ENCODE data around the gene VSTM5. TPM values are rescaled to one million over a fixed set of nuclear protein-coding genes. Genes with fewer than 3 reads are reported as not detected.
"Not testable (repeated sequence)": the region's sequence is repeated elsewhere in the genome, so short reads cannot be mapped to it uniquely, and the experiment has no call there.

Gene VSTM5
- total and polyA plus RNA-seq, 2 donors (not counting 3 experiments of a cell fraction or from before 2014, with no cell fraction given): 0.03 TPM; not detected in 1

GRCh38 chr11:93775289-93775688, 75.1 kb downstream of the VSTM5 start:
- H2AFZ ChIP-seq (ENCODE audit: low read depth, low read length): no peak overlapping the region
- H3K9me1 ChIP-seq (replicated peaks; ENCODE audit: control insufficient read depth, extremely low read depth, insufficient read depth, low read length): no peaks in the 10 kb centered on the region
- H3K4me2 ChIP-seq (ENCODE audit: insufficient read depth, low read length): no peak overlapping the region
- no peaks in the 10 kb centered on the region for H3K9me3 ChIP-seq (replicated peaks; ENCODE audit: control insufficient read depth, insufficient read depth, low read length)
- DNase-seq (ENCODE audit: low read depth, low spot score) (peak; percentile 26), FAIRE-seq (peak; percentile 77)
- H3K27ac ChIP-seq (ENCODE audit: insufficient read depth, low read depth, low read length): no peak overlapping the region
- no peak overlapping the region for H3K9ac ChIP-seq (replicated peaks; ENCODE audit: extremely low read depth, insufficient read depth, low read length)
- CTCF ChIA-PET: no interaction called here
- H3K36me3 ChIP-seq (ENCODE audit: control insufficient read depth in 2 of 2, extremely low read depth in 1 of 2, insufficient read depth in 2 of 2, low read length in 2 of 2): no peaks in the 10 kb centered on the region
- no peaks in the 10 kb centered on the region for H4K20me1 ChIP-seq (replicated peaks; ENCODE audit: control insufficient read depth, extremely low read depth, insufficient read depth, low read length)
- H3K27me3 ChIP-seq (ENCODE audit: control insufficient read depth in 2 of 2, insufficient read depth in 2 of 2, low read length in 2 of 2): no peaks in the 10 kb centered on the region
- BruUV-seq (replicated peaks): no TSS peak
- no peak overlapping the region for H3K4me3 ChIP-seq (replicated peaks in 1 of 3; ENCODE audit: insufficient read depth in 1 of 3, low read depth in 1 of 3, low read length in 3 of 3)
- dilution Hi-C loops (cut with MboI; ENCODE audit: extremely low pct_ligation_motif_present, low sequenced_read_pairs): no loop called here
- TF ChIP-seq MYC (IDR thresholded peaks at IDR 0.05; ENCODE audit: low read depth, low read length): no peak
- no peak for TF ChIP-seq POLR2A (IDR thresholded peaks at IDR 0.05; ENCODE audit: low read depth, low read length)
- TF ChIP-seq MAX (IDR thresholded peaks at IDR 0.05; ENCODE audit: insufficient read depth, insufficient read length): no peak
- no peak for TF ChIP-seq EZH2 (IDR thresholded peaks at IDR 0.05; ENCODE audit: borderline replicate concordance, low read depth, low read length, severe bottlenecking)
- no peak for TF ChIP-seq JUN (IDR thresholded peaks at IDR 0.05; ENCODE audit: borderline replicate concordance, insufficient read depth, insufficient read length, low read depth)
- peak; percentile 19 for TF ChIP-seq FOS (IDR thresholded peaks at IDR 0.05; ENCODE audit: borderline replicate concordance, insufficient read depth, low read length)
- TF ChIP-seq CTCF (IDR thresholded peaks at IDR 0.05; ENCODE audit: extremely low read depth in 1 of 2, insufficient read depth in 1 of 2, low read depth in 1 of 2, low read length in 2 of 2): peak; percentile 26 to 33
- no peak for TF ChIP-seq POLR2AphosphoS5 (IDR thresholded peaks at IDR 0.05; ENCODE audit: insufficient read depth, low read depth, low read length)
- TF ChIP-seq GATA2 (IDR thresholded peaks at IDR 0.05; ENCODE audit: insufficient read depth, insufficient read length, low read depth, low read length): no peak
- intact Hi-C loops (cut with micrococcal nuclease): no loop called here
- H3K4me1 ChIP-seq (ENCODE audit: control insufficient read depth, extremely low read depth, insufficient read depth, low read length): no peaks in the 10 kb centered on the region
- POLR2A ChIA-PET: no interaction called here
- no peaks in the 10 kb centered on the region for H3K79me2 ChIP-seq (ENCODE audit: control insufficient read depth, insufficient read depth, low read length)

GRCh38 chr11:93774560-93774959, 75.9 kb downstream of the VSTM5 start:
- FAIRE-seq; POLR2A ChIA-PET; DNase-seq (ENCODE audit: low read depth, low spot score); H3K27ac ChIP-seq (ENCODE audit: insufficient read depth, low read depth, low read length); H3K79me2 ChIP-seq (ENCODE audit: control insufficient read depth, insufficient read depth, low read length); H3K27me3 ChIP-seq (ENCODE audit: control insufficient read depth in 2 of 2, insufficient read depth in 2 of 2, low read length in 2 of 2); BruUV-seq (replicated peaks); intact Hi-C loops (cut with micrococcal nuclease); H3K4me2 ChIP-seq (ENCODE audit: insufficient read depth, low read length); H4K20me1 ChIP-seq (replicated peaks; ENCODE audit: control insufficient read depth, extremely low read depth, insufficient read depth, low read length); H3K4me3 ChIP-seq (replicated peaks in 1 of 3; ENCODE audit: insufficient read depth in 1 of 3, low read depth in 1 of 3, low read length in 3 of 3); H2AFZ ChIP-seq (ENCODE audit: low read depth, low read length); H3K9me1 ChIP-seq (replicated peaks; ENCODE audit: control insufficient read depth, extremely low read depth, insufficient read depth, low read length); H3K4me1 ChIP-seq (ENCODE audit: control insufficient read depth, extremely low read depth, insufficient read depth, low read length); H3K9me3 ChIP-seq (replicated peaks; ENCODE audit: control insufficient read depth, insufficient read depth, low read length); H3K36me3 ChIP-seq (ENCODE audit: control insufficient read depth in 2 of 2, extremely low read depth in 1 of 2, insufficient read depth in 2 of 2, low read length in 2 of 2); dilution Hi-C loops (cut with MboI; ENCODE audit: extremely low pct_ligation_motif_present, low sequenced_read_pairs); H3K9ac ChIP-seq (replicated peaks; ENCODE audit: extremely low read depth, insufficient read depth, low read length): not testable (repeated sequence)
- CTCF ChIA-PET: interaction anchor here (1.4 to 2.7 kb wide), 2 partner anchors 9 to 11 kb away, joined by 5 to 8 read pairs; partner anchors contain the start of gene MED17

Data from endothelial cell of umbilical vein (primary cell).